NT2/D1 (cell line): ENCODE results near the gene FAM234A.
"Not testable (repeated sequence)": the region's sequence is repeated elsewhere in the genome, so short reads cannot be mapped to it uniquely, and the experiment has no call there.

Source experiments
- DNase-seq: peaks from one replicate; pipeline ENCODE4 v3.0.0-alpha.2; 2011; ENCODE audit warnings: low read depth, low spot score
- H3K27me3 ChIP-seq: 2 replicates; pipeline ENCODE4 v1.6.0; 2011; ENCODE audit warnings: mild to moderate bottlenecking; ENCODE audit not compliant: insufficient read length, insufficient read depth
- H3K36me3 ChIP-seq: 2 replicates; pipeline ENCODE4 v1.6.1; 2011; ENCODE audit warnings: mild to moderate bottlenecking, low read length, mixed read lengths; ENCODE audit not compliant: insufficient read depth, insufficient read length
- H3K4me1 ChIP-seq: 2 replicates; pipeline ENCODE4 v1.5.1; 2011; ENCODE audit not compliant: insufficient read depth, insufficient read length
- H3K4me3 ChIP-seq: 2 replicates; pipeline ENCODE4 v1.5.1; 2011; ENCODE audit warnings: low read depth; ENCODE audit not compliant: insufficient read length
- H3K9ac ChIP-seq: 2 replicates; pipeline ENCODE4 v1.6.0; 2011; ENCODE audit warnings: low read depth; ENCODE audit not compliant: insufficient read length
- H3K9me3 ChIP-seq: 2 replicates; pipeline ENCODE4 v1.5.1; 2011; ENCODE audit warnings: mild to moderate bottlenecking, low read length; ENCODE audit not compliant: insufficient read depth
- SUZ12 ChIP-seq: IDR thresholded peaks from 2 replicates; pipeline ENCODE4 v1.6.1; 2011; ENCODE audit not compliant: insufficient read length, insufficient read depth; ENCODE audit errors: extremely low read depth
- YY1 ChIP-seq: IDR thresholded peaks from 2 replicates; pipeline ENCODE4 v1.6.1; 2011; ENCODE audit not compliant: insufficient read length, insufficient read depth
- ZNF274 ChIP-seq: IDR thresholded peaks from 2 replicates; pipeline ENCODE4 v1.6.1; 2011; ENCODE audit warnings: mild to moderate bottlenecking, low read depth, low read length

The FAM234A gene

DNA sequence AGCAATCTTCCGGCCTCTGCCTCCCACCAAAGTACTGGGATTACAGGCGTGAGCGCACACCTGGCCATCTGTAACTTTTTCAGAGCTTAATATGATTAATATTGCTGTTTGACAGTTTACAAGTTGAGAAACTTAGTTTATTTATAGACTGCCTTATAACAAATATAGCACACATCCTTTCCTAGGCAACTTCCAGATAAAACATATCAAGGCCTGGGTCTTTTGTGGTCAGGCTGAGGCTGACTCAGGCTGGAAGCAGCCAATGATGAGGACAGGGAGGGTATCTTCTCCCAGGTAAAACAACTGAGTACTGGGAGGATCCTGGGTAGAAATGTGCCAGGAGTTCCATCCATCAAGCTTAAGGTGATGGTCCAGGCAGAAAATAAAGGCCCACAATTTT, 21.6 kb upstream of the FAM234A start:
- DNase-seq, result no peak
- Histone ChIP-seq H3K4me1 (no peaks in the 10 kb centered on the region), H3K9ac (no peak overlapping the region), H3K36me3 (peaks cover 90% of the 10 kb centered on the region), H3K9me3 (no peaks in the 10 kb centered on the region), H3K27me3 (no peaks in the 10 kb centered on the region), H3K4me3 (no peak overlapping the region)
- no peak for TF ChIP-seq SUZ12
- no peak for TF ChIP-seq ZNF274
- TF ChIP-seq YY1, result no peak

GRCh38 chr16:220021-220420, 14.6 kb upstream of the FAM234A start:
- Histone ChIP-seq H3K9ac (no peak overlapping the region), H3K4me1 (no peaks in the 10 kb centered on the region), H3K4me3 (no peak overlapping the region), H3K27me3 (no peaks in the 10 kb centered on the region), H3K36me3 (peaks cover 88% of the 10 kb centered on the region), H3K9me3 (no peaks in the 10 kb centered on the region)
- no peak for TF ChIP-seq SUZ12
- no peak for TF ChIP-seq YY1
- TF ChIP-seq ZNF274, result no peak
- no peak for DNase-seq

DNA sequence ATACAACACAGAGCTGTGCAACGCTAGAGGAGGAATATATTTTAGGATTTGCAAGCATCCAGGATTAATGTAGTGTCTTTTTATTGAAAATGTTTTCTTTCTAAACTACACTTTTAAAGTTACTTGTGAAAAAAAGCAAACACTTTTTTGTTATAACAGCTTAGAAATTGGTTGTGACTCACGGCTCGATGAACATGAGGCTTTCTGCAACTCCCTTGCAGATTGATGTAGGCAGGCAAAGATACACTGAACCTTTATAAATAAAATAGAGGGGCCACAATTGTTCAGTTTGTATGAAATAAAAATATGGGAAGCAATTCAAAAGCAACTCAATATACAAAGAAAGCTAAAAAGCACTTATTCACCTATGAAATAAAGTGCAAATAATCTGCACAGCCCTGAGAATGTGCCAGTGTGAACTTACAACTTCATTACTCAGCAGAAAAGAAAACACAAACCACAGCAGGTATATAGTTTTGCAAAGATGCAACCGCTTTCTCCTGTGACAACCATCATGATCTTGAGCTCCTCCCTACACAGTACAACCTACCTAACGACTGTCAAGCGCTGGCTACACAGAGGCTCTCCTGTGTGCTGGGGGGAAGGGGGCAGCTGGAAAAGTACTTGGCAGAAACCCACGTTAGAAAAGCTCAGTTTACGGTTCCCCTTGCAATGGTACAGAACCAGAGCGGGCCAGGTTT, 6.3 kb upstream of the FAM234A start:
- TF ChIP-seq ZNF274, result no peak
- no peak for TF ChIP-seq YY1
- no peak for TF ChIP-seq SUZ12
- peaks cover 2% of the 10 kb centered on the region for H3K4me1 ChIP-seq
- H3K9ac ChIP-seq, result peak overlapping the region; percentile 100
- H3K9me3 ChIP-seq, result no peaks in the 10 kb centered on the region
- H3K4me3 ChIP-seq, result peak overlapping the region; percentile 92
- peaks cover 50% of the 10 kb centered on the region for H3K36me3 ChIP-seq
- DNase-seq, result no peak
- H3K27me3 ChIP-seq, result no peaks in the 10 kb centered on the region

DNA sequence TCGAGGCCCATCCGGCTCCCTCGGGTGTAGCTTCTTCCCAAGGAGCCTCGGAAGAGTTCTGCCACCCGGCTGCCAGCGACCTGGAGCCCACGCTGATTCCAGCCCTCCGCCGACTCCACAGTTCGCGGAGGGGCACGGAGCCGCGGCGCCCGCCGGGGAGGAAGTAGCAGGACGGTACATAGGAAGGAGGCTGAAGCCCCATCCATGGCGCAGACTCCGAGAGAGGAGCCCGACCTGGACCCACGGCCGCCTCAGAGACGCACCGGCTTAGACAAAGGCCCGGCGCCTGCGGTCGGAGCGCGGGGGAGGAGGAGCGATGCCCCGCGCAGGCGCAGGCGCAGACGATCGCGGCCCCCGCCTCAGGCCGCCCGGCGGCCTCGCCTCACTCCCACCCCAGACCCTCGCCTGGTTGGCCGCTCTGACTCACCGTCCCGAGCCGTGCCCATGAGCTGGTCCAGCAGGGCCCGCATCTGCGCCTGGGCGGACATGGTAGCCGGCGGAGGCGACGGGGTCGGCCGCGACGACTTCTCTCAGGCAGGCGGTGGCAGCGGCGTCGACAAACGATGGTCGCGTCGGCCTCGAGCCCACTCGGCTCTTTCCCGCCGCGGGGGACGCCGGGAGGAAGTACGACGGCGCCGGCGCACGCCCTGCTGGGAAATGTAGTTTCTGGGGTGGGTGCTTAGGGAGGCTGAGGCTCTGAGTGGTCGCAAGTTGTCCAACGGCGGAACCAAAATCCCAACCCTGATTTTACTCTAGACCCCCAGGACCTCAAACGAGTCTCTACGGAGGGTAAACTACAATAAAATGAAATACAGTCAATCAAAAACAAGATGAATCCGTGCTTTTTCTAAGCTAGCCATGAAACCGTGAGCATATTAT, 5.5 kb upstream of the FAM234A start, which contains the start of gene LUC7L:
LUC7L (minus strand) TSS at position 598 of the 879 bp plus-strand sequence; CDS start at position 488, 110 bp downstream.
- peaks cover 42% of the 10 kb centered on the region for H3K36me3 ChIP-seq
- TF ChIP-seq YY1, result no peak
- peak within 1 kb of the TSS; percentile 92 for H3K4me3 ChIP-seq
- H3K9ac ChIP-seq, result peak within 1 kb of the TSS; percentile 100
- DNase-seq, result peak; percentile 83
- H3K9me3 ChIP-seq, result no peaks in the 10 kb centered on the region
- H3K4me1 ChIP-seq, result peaks cover 2% of the 10 kb centered on the region
- H3K27me3 ChIP-seq, result no peaks in the 10 kb centered on the region

- DNase-seq, result no peak
- H3K36me3 ChIP-seq, result peaks cover 38% of the 10 kb centered on the region
- H3K4me1 ChIP-seq, result peaks cover 2% of the 10 kb centered on the region
- peak overlapping the region; percentile 92 for H3K4me3 ChIP-seq
- no peaks in the 10 kb centered on the region for H3K27me3 ChIP-seq
- peak overlapping the region; percentile 100 for H3K9ac ChIP-seq
- no peaks in the 10 kb centered on the region for H3K9me3 ChIP-seq
- TF ChIP-seq YY1, result no peak
- no peak for TF ChIP-seq SUZ12
- no peak for TF ChIP-seq ZNF274
Observed at GRCh38 chr16:229731-230281, 4.8 kb upstream of the FAM234A start.

DNA sequence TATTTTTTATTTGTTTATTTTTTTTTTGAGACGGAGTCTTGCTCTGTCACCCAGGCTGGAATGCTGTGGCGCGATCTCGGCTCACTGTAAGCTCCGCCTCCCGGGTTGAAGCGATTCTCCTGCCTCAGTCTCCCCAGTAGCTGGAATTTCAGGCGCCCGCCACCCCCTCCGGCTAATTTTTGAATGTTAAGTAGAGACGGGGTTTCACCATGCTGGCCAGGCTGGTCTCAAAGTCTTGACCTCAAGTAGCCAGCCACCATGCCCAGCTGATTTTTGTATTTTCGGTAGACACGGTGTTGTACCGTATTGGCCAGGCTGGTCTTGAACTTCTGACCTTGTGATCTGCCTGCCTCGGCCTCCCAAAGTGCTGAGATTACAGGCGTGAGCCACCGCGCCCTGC, 4.3 kb upstream of the FAM234A start:
- DNase-seq, H3K4me1 ChIP-seq, H3K27me3 ChIP-seq, H3K9ac ChIP-seq, H3K9me3 ChIP-seq, H3K4me3 ChIP-seq: not testable (repeated sequence)
- H3K36me3 ChIP-seq, result peaks cover 33% of the 10 kb centered on the region

- Histone ChIP-seq H3K9me3 (no peaks in the 10 kb centered on the region), H3K4me1 (peaks cover 2% of the 10 kb centered on the region), H3K9ac (no peak overlapping the region), H3K4me3 (no peak overlapping the region), H3K27me3 (no peaks in the 10 kb centered on the region), H3K36me3 (peaks cover 29% of the 10 kb centered on the region)
- DNase-seq, result no peak
- TF ChIP-seq YY1, result no peak
- TF ChIP-seq SUZ12, result no peak
- no peak for TF ChIP-seq ZNF274
Observed at GRCh38 chr16:230949-231348, 3.7 kb upstream of the FAM234A start.
